GM21390 (cell line): Measurements from ENCODE around the gene APCDD1L.
"Not testable (repeated sequence)": the region's sequence is repeated elsewhere in the genome, so short reads cannot be mapped to it uniquely, and the experiment has no call there.

Experiments used
- ATAC-seq: cut with Tn5 transposase; IDR thresholded peaks from one replicate; pipeline ENCODE4 v1.9.1; 2021; ENCODE audit not compliant: unreplicated experiment

APCDD1L gene

DNA sequence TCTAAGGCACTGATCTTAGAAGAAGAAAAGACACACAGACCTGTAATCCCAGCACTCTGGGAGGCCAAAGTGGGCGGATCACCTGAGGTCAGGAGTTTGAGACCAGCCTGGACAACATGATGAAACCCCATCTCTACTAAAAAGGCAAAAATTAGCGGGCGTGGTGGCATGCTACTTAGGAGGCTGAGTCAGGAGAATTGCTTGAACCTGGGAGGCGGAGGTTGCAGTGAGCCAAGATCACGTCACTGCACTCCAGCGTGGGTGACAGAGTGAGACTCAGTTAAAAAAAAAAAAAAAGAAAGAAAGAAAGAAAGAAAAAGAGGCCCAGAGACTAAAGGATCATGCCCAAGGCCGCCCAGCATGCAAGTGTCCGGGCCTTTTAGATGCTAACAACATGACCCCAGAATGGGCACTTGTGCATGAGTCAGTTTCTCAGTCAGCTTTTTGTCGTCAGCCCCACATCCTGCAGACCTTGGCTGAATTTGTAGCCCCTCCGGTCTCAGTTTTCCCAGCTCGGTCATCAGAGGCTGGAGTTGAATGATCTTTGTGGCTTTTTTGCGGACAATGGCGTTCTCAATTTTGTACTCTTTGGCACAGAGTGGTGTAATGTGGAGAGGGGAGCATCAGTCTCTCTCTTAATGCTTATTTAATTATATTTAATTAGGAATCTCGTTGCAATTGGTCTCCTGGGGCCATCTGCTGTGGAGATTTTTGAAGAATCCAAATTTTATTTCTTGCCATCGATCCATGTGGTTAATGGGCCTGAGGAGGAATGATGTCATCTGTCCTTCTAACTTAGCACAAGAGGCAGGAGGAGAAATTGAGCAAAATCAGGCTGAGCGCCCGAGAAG is 30.6 kb upstream of the APCDD1L start:
- no peak for ATAC-seq

DNA sequence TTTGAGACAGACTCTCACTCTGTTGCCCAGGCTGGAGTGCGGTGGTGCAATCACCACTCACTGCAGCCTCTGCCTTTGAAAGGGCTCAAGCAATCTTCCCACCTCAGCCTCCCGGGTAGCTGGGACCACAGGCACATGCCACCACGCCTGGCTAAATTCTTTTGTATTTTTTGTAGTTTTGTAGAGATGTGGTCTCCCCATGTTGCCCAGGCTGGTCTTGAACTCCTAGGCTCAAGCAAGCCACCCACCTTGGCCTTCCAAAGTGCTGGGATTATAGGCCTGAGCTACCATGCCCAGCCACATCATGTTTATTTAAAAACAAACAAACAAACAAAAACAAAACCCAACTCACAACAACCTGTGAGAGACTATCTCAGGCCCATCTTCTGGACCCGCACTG is 29.7 kb upstream of the APCDD1L start:
- ATAC-seq, result no peak

DNA sequence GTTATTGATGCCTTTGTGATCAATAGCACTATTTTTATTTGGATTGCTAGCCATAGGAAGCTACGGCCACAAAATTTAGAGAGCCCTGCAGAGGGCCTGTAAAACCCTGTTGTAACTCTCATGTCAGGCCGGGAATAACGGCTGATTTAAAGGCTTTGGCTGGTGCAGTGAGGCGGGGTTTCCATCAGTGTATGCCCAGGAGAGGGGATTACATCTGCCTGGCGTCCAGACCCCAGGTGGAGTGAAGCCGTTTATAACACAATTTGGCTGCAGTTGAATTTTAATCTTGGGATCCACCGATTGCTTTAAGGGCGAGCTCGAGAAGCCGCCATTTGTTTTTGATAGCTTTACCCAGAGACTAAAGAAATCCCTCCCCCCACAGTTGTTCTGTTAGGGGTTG is 29.1 kb upstream of the APCDD1L start:
- no peak for ATAC-seq

DNA sequence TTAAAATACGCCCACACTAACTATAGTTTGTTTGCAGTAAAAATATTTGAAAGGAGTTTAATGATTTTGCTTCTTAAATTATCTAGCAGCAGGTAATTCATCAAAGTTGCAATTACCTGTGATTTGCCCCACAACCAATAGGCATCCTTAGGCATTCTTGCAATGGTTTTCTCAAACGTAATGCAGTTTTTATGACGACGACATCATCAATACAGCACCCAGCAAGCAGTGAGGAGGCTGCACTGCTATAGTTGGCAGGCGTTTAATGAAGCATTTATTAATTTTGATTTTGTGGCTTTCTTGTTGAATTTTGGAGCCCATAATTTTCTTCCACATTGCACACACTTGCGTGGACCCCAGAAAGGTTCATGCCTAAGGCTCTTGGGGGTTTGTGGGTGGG is 28.1 kb upstream of the APCDD1L start:
- no peak for ATAC-seq

DNA sequence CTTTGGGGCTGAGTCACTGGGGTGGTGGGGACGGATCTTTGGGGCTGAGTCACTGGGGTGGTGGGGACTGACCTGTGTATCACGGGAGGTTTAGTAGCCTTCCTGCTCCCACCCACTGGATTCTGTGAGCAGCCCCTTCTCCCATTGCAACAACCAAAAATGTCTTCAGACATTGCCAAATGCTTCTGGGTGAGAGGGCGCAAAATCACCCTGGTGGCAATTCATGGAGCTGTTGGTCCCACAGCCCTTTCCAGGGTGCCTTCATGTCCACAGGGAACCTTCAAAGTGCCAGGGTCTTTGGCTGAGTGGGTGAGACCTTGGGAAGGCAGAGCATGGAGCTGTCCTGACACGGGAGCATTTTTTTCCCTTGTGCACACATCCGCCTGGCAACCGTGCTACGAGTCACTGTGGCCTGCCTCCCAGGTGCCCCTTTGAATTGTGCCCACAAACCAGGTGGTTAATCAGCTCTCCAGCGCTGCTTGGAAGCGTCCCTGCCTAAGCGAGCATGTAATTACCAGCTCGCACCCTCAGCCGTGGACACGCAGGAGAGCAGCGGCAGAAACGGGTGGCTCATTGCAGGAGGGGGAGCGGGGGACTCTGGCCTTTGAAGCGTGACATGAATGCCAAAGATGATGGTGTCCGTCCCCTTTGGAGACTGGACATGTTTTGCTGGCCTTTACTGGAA is 27.4 kb upstream of the APCDD1L start:
- no peak for ATAC-seq

DNA sequence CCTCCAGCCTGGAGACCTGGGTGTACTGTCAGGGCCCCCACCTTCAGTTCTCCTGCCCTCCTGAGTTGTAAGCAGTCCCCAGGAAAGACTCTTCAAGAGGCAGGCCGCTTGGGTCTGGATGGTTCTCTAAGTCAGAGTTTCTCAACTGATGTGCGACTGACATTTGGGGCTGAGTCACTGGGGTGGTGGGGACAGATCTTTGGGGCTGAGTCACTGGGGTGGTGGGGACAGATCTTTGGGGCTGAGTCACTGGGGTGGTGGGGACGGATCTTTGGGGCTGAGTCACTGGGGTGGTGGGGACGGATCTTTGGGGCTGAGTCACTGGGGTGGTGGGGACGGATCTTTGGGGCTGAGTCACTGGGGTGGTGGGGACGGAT is 26.8 kb upstream of the APCDD1L start:
- not testable (repeated sequence) for ATAC-seq

DNA sequence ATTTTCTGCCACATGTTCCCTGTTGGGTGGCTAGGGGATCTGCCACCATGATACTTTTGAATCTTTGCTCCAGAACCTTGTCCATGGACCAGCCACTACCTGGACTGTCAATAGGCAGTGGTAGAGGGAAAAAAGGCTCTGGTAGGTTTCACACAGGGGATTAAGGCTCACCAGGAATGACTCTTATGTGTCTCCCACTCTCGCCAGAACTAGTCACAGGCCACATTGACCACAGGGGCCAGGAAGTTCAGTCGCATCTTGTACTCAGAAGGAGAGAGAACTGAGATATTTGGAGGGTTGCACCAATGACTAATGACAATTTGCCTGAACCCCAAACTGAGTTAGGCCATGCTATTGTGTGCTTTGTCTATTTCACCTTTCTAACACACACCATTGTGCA is 23.6 kb upstream of the APCDD1L start:
- no peak for ATAC-seq

DNA sequence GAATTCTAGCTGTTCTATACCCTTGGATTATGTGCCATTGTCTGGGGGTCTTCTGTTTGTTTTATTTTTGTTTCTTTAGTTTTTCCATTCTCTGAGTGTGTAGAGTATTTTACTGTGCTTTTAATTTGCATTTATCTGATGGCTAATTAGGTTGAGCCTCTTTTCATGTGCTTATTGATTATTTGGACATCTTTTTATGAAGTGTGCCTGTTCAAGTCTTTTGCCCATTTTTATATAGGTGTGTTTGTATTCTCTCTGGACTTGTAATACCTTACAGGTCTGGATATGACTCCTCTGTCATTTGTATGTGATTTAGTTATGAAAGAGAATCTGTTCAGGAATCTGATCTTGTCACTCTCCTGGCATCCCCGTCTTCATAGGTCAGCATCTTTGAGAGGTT is 22.6 kb upstream of the APCDD1L start:
- ATAC-seq, result no peak

DNA sequence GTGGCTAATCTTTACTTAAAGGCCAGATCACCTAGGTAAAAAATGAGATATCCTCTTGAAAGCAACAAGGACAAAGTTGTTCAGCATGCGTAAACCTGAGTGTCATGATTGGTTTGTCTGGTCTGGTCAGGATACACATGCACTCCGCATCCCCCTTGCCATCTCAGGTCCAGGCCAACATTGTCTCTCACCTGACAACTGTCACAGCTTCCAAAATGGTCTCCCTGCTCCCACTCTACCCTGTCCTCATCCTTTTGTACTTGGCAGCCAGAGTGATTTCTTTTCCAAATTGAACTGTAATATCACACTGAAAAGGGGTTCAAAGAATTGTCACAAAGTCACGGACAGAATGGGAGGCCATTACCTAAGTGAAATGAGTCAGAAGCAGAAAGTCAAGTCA is 21.1 kb upstream of the APCDD1L start:
- ATAC-seq, result no peak

DNA sequence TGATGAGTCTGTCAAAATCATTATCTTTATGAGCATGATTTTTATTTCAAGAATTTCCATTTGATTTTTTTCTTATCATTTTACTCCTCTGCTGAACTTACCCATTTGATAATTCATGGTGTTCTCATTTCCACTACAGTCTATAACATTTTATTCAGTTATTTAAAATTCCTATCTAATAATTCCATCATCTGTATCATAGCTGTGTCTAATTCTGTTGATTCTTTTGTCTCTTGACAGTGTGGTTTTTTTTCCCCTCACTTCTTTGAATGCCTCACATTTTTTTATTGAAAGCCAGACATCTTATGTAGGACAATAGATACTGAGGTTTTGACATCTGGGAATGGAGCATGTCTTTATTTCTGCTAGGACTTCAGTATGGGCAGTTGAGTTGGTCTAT is 16.5 kb upstream of the APCDD1L start:
- ATAC-seq, result no peak

DNA sequence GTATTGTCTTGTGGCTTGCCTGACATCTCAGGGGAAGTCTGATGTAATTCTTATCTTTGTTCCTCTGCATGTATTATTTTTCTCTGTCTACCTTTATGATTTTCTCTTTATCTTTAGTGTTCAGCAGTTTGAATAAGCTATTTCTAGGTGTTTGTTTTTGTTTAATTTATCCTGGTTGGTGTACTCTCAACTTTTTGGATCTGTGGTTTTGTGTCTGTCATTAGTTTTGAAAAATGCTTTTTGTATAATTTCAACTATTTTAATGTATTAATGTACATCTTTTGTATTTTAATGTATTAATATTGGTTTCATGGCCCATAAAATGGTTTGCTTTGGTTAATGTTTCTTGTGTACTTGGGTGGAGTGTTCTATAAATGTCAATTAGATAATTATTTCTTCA is 15.9 kb upstream of the APCDD1L start:
- no peak for ATAC-seq

DNA sequence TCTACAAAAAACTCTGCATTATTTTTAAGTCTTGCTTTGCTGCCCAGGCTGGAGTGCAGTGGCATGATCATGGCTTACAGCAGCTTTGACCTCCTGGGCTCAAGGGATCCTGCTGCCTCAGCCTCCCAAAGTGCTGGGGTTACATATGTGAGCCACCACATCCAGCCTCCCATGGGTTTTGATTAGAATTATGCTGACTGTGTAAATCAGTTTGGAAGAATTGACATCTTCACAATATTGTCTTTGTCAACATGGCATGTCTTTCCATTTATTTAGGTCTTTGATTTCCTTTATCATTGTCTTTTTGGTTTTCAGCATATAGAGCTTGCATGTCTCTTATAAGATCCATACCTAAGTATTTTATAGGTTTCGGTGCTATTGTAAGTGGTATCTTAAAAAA is 13.2 kb upstream of the APCDD1L start:
- no peak for ATAC-seq

DNA sequence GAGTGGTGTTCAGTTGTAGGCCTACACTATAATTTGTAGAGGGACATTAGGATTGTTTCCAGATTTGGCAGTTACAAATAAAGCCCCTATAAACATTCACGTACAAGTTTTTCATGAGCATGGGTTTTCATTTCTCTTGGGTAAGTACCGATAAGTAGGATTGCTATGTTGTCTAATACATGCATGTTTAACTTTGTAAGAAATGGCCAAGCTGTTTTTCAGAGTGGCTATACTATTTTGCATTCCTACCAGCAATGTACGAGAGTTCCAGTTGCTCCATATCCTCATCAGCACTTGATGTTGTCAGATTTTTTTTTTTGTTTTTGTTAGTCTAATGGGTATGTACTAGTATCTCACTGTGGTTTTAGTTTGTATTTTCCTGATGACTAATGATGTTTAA is 11.2 kb upstream of the APCDD1L start:
- ATAC-seq, result no peak

DNA sequence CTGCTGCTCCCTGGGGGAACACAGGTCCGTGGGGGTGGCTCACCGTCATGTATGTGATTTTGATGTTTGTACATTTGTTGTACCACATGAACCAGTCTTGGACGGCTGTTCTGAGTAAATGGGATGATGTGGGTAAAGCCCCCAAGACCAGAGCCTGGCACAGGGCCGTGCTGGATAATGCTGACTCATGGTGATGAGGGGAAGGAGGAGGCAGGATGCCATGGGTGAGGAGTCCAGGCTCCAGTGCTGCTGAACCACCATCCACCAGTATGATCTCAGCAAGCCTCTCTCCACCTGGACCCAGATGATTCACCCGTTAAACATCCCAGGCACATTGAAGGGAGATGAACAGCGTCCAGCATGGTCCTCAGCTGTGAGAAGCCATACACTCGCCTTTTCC is 9.6 kb upstream of the APCDD1L start:
- ATAC-seq, result no peak

DNA sequence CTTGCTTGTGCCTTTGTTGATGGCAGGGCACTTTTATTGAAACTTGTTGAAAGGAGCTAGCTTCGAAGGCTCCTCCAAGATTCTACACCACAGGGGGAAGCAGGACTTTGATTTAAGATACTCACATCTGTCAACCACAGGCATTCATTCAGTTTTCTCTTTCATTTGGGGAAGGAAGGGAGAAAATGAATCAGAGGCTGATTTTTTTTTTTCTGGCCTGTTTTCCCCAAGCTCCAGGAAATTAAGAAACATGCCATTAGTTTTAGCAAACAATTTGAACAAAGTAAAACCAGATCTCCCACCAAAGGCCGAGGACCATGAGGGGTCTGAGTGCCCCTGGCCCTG is 8.7 kb upstream of the APCDD1L start:
- no peak for ATAC-seq

DNA sequence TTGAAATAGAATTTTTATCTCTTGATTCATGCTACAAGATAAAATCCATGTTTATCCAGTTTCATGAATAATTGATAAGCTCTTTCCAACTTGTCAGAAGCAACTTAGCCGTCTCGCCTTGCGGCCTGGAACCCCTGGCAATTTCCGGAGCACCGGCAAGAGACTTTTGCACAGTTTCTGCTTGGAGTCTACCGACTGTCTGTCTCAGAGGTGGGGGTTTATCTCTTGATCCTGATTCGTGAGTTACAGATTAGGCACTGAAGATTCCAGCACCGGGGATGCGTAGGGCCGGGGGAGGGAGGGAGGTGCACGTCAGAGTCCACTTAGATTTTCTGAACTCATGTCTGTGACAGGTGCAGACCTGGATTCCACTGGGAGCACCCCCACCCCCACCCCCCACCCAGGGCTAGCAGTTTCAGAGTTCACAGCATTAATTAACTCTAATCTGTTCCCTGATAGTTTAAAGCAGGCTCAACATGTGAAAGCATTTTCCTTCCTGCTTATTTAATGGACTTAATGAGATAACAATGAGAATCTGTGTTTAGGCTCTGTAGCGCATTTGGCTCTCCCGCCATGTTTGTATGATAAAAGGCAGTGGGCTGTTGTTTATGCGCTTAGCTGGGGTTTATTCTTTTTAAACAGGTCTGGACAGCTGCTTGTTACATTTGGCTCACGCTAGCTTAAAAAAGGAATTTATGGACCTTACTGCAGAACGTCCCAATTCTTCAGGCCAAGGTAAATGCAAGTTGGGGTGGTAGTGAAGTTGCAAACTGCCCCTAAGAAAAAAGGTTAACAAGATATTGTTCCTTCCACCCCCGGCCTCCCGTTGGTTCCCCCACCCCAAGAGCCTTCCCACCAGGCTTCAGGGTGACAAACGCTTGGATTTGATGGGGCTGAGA is 8.1 kb upstream of the APCDD1L start:
- ATAC-seq, result no peak

DNA sequence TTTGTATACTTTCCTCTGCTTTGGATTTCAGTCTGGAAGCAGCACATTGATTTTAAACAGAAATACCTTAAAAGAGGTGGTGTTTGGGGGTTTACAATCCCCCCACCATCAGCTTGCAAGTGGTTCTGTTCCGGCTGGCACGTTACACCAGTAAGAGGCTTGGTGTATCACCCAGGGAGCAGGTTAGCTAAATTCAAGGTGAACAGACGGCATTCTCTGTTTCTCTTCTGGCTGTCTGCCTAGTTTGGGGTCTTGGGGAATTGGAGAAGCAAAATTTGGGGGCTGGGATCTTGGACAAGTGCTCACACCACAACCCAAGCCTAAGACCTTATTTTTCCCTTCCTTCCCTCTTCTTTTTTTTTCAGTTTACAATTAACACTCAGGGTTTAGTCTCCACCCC is 7.5 kb upstream of the APCDD1L start:
- ATAC-seq, result no peak

DNA sequence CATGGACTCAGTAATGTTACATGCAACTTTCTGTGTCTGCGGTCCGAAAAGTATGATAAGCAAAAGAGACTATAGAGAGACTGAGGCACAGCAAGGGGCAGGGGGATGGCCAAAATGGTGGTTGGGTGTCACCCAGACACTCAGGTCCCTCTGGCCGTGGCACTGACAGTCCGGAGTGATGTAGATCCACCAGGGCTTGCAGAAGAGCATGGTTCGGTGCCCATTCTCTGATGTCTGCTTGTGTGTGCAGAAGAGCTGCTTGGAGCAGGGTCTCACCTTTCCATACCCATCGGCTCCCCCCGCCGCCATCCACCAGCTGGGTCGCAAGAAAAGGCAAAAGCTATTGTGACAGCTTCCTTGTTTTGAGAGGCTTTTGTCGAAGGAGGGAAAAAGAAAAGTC is 6.6 kb upstream of the APCDD1L start:
- ATAC-seq, result no peak

DNA sequence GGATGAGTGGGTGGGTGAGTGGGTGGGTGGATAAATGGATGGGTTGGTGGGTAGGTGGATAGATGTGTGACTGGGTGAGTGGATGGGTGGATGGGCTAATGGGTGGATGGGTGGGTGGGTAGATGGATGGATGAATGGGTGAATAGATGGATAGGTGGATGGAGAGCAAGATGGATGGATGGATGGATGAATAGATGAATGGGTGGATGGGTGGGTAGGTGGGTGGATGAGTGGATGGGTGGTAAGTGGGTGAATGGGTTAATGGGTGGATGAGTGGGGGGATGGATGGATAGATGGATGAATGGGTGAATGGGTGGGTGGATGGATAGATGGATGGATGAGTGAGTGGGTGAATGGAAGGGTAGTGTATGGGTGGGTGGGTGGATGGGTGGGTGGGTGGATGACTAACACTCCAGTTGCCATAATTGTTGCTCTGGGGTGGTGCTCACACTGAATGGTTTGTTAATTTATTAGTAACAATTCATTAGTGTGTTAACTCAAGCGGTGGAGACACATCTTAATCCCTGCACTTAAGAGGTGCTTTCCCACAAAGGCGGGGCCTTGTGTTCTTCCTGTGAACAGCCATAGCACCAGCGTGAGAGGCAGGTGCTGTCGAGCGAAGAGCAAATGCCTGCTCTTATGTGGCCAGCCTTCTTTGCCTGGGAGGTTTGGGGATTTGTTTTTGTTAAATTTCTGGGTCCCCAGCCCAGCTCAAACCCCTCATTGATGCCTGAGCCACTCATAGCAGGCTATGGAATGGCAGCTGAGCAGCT is 4.9 kb upstream of the APCDD1L start:
- ATAC-seq, result no peak

DNA sequence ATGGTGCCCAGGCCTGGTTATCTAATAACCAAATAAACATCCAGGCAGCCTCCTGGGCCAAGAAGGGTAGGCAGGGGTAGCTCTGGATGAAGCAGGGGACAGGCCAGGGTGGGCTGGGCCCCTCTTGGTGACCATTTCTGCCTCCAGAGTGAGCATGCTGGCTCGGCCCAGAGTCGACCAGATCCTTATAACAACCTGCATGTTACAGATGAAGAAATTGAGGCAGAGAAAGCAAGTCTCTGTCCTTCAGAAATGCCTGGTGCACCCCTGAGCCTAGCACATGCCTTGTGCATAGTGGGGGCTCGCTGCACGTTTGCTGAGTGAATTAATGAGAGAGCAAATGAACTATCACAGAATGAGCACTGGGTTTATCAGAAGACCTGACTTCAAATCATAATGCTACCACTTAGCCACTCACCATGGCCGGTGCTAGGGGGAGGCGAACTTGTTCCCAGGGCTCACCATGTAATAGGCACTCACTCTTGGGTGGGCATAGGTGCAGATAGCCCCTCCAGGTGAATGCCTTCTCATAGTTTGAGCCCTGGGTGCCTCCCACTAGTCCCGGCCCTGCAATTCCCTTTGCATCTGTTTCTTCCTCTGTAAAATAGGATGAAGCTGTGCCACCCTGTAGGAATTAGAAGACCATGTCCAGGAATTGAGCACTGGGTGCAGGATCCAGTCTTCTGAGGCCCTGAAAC is 3.8 kb upstream of the APCDD1L start:
- ATAC-seq, result no peak
